Occipital lobe (tissue), 2 donors: Measurements from ENCODE around the gene PKLR. TPM values are rescaled to one million over a fixed set of nuclear protein-coding genes. Genes with fewer than 3 reads are reported as not detected.
"Not testable (repeated sequence)": the region's sequence is repeated elsewhere in the genome, so short reads cannot be mapped to it uniquely, and the experiment has no call there.

Experiments used
- DNase-seq: peaks from one replicate; lab custom pipeline; 2025; lab: John Stamatoyannopoulos, UW
- total RNA-seq: library from RNA; depleted of rRNA; stranded (reverse); fragments of >200 nt; gene quantifications from one replicate; pipeline ENCODE4 v1.2.3, GENCODE V29; 2014

Gene PKLR
- total RNA-seq, 1 donor from 2014 or later, result not detected

DNA sequence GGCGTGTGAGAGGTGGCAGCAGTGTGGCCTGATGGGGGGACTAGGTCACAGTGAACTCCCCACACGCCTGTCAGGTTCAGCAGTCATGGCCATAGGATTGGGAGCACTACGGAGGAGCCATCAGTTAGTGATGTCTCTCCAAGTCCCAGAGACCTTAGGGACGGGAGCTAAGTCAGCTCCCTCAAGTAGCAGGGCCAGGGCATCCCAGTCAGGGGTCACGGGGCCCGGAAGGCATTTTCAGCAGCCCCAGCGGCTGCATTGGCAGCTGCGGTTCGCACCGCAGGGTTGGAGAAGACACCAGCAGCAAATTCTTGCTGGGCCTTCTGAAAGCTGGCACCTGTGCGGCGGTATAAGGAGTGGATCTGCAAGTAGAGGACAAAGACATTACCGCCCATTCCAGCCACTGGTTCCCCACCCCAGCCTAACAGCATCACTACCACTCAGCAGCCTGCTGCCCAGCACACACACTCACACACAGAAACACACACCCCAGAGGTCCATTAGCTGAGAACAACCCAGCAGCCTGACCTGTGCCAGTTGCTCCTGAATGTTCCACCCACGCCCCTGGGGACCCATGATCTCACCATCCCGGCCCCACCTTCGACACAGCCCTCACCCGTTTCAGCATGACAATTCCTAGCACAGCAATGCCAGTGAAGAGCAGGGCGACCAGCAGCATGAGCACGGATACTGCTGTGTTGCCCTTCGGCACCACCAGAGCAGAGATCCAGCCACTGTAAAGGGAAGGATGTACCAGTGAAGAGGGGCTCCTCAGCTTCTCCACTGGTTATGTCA, 45.0 kb downstream of the PKLR start:
- DNase-seq, result no peak

DNA sequence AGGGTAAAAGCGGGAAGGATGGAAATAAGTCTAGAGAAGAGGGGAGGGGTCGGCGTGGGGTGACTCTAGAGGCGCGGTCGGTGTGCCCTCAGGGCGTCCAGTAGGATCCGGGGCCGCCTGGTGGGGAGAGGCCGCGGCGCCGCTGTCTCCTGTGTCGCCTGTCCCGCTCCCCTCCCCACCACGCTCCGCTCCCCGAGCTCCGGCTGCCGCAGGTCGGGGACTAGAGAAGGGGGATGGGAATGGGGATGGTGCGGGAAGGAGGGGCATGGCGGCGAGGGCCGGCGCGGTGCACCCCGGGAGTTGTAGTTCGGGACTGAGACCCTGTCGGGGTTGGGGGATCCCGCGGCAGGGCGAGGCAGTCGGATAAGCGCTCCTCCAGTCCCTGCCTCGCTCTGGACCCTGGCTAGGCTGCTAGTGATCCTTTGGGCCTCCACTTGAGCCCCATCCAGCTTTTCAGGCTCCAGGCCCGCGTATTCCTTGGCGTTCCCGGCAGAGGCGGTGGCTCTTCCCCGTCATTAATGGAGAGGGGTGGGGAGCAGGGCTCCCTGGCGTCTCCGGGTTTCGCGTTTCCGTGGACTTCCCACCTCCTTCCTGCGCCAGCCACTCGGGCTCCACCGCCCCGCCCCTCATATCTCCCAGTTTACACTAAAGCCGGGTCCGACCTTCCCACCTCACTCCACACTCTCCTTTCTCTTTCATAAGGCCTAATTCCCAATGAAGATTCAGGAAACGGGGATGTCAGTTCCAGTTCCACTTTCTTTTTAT, 45.8 kb downstream of the PKLR start, which contains the start of gene ENTREP3:
Gene ENTREP3, minus strand, starts transcription at position 241 of the 765 bp plus-strand sequence. CDS start 606 bp downstream, outside the sequence.
- DNase-seq, result peak; percentile 82

DNA sequence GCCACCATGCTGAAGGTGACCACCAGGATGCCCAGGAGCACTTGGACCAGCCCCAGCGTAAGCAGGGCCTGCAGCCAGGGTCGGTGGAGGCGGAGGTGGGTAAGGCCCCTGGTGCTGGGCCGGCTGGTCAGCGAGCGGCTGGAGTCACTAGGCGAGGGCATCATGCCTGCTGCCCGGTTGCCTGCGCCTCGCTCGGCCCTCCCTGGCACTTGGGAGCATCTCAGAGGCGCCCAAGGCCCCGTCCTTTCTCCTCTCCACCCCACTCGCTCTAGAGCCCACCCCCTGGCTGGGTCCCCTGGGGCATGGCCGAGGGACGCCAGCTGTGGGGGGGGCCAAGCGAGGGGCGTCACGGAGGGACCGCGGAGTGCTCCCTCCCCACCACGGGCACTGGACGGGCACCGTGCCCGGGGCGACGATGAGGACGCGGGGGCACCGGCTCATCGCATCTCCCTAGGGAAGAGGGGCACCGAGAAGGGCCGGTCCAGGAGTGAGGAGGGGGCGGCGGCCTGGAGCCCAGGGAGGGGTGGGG, 46.5 kb downstream of the PKLR start:
- no peak for DNase-seq

DNA sequence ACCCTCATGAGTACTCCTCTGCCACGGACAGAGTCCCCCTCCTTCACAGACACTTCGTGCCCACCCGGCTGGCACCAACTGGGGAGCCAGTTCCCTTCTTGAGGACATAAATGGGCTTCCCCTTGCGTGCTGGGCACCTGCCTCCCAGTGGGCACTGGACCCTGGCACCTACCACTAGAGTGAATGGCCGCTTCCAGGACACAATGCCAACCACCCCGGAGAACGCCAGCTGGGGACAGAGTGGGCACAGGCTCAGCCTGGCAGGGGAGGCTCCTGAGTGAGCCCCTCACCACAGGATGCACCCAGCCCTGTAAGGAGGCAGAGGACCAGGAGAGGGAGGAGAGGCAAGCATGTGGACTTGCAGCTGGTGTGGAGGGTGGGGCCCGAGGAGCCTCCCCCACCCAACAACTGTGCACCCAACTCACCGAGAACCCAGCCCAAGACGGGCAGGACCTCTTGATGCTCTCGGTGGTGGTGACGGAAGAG, 47.0 kb downstream of the PKLR start:
- no peak for DNase-seq

DNA sequence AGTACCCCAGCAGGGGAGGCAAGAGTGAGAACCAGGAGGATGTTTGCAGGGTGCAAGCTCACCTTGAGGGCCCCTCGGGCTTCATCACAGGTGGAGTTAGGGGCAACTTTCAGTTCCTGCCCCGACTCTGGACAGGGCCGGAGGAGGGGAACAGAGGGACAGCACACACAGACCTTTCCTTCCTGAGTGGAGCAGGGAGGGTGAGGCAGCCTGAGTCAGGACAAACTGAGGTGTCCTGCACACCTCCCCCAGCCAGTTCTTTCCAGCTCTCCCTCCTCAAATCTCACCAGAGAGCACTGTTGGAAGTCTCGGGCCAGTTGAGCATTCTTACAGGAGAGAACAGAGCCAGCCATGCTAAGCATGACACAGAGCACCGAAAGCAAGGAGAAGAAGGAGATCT, 47.4 kb downstream of the PKLR start:
- no peak for DNase-seq

DNA sequence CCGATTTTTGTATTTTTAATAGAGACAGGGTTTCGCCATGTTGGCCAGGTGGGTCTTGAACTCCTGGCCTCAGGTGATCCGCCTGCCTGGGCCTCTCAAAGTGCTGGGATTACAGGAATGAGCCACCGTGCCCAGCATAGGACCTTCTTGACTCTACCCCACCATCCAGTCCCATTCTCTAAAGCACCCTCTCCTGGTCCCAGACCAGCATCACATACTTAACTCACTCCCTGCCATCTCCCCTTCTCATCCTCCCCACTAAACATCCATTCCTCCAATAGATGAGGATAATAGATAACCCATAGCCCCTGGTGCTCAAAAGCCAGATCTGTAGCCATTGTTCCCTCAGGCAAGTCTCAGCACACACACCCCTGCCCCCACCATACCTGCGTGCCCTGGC, 48.0 kb downstream of the PKLR start:
- DNase-seq, result no peak

DNA sequence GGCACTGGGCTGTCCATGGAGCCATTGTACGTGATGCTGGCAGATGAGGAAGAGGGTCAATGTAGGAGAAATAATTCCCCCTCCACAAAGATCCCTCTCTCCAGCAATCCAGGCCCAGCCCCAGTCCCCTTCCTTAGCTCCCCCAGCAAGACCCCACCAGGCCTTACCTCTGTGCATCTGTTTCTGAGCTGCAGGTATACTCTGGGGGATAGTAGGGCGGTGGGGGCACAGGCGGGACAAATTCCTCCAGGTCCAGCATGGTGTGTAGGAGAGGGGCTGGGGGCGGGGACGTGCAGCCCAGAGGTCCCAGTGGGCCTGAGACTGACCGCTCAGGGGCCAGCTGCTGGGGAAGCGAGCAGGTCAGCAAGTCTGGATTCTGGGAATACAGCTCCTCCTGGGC, 49.7 kb downstream of the PKLR start:
- no peak for DNase-seq

DNA sequence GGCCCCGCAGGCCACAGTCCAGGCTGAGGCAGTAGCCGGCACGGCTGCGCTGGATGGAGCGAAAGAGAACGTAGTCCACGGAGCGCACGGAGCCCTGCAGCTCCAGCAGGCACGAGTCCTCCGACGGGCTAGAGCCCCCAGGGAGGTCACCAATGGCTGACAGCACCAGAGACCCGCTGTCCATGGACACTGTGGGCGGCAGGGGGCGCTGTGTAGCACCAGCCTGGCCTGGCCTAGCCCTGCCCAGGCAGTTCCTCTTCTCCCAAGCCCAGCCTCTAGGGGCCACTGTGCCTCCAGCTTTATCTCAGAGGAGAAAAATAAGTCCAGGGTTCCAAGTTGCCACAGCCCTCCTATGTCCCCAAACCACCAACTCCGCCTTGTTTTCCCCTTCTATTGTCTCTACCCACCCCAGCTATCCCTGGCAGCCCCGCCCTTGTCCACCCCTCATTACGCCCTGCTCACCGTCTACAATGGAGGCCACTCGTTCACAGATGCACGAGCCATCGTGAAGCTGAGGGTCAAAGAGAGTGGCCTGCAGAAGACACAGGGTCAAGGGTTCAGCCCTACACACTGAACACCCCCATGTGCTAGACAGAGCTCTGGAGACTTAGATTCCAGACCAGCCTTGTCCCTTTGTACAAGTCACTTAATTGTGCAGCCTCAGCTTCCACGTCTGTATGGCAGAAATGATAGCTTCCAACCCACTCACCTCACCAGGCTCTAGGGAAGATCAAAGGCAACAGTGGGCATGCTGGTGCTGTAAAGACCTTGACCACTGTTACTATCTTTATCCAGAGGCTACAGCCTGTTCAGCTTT, 50.4 kb downstream of the PKLR start:
- DNase-seq, result peak; percentile 86

DNA sequence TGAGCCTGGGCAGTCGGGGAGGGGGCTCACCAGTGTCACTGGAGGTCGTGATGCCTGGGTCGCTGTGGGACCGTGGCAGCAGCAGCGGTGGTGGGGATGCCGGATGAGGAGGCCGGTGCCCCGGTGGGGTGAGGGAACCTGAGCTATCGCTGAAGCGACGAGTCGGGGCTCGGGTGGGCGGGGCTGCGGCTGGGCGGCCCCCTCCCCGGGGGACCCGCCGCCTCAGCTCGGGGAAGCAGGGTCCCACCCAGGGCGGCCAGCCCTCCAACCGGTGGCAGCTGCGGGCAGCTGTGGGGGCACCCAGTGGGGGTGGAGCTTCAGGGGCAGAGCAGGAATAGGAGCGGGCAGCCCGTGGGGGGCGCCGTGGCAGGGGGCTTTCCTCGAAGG, 51.0 kb downstream of the PKLR start:
- no peak for DNase-seq

DNA sequence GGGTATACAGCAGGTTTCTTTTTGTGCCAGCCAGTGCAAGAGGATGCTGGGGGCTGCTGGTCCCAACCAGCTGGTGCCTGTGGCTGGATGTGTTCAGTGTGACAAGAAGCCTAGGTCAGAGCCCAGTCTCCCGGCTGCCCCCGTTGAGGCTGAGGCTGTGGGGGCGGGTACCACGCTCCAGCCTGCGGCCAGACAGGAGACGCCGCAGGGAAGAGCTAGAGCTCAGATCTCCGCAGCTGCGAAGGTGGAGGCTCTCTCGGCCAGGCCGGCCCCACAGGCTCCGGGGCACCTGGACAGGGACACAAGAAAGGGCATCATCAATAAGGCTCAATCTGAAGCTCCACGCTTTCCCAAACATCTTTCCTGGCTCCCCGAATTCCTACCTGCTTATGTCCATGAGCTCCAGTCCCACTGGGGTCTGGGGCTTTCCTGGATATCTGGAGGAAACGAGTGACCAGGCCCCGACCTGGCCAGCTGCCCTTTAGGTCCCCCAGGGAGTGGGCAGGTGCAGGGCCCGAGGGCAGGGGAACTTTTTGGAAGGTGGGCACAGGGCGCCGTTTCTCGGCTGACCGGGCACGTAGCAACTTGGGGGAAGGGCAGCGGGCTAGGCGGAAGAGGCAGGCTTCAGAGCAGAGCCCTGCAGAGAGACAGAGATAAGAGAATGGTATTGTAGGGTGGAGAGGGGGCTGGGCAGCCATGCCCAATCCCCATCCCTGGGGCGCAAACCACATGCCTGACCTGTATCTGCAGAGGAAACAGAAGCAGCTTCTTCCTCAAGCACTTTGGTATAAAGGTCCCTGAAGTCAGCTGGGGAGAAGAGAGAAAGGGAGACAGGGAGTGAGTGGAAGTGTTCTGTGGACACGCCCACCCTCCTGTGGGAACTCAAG, 53.3 kb downstream of the PKLR start:
- no peak for DNase-seq

DNA sequence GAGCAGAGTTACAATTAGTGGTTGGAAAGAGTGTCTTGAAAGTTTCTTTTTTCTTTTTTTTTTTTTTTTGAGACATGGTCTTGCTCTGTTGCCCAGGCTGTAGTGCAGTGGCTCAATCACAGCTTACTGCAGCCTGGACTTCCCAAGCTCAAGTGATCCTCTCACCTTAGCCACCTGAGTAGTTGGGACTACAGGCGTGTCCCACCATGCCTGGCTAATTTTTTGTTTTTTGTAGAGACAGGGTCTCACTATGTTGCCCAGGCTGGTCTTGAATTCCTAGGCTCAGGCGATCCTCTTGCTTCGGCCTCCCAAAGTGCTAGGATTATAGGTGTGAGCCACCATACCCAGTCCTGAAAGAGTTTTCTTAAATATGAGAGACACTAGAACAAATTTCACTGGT, 54.4 kb downstream of the PKLR start:
- DNase-seq, result not testable (repeated sequence)

DNA sequence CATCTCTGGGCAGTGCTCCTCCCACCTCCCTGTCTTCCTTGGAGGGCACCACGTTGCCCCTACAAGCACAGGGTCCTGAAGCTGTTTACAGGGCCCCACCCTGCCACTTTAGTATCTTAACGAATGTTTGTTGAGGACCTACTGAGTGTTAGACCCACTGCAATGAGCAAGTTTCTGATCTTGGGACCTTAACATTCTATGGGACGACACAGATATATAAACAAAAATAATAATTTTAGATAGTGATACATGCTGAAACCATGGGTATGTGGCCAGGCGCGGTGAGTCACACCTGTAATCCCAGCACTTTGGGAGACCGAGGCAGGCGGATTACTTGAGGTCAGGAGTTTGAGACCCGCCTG, 56.1 kb downstream of the PKLR start:
- no peak for DNase-seq

DNA sequence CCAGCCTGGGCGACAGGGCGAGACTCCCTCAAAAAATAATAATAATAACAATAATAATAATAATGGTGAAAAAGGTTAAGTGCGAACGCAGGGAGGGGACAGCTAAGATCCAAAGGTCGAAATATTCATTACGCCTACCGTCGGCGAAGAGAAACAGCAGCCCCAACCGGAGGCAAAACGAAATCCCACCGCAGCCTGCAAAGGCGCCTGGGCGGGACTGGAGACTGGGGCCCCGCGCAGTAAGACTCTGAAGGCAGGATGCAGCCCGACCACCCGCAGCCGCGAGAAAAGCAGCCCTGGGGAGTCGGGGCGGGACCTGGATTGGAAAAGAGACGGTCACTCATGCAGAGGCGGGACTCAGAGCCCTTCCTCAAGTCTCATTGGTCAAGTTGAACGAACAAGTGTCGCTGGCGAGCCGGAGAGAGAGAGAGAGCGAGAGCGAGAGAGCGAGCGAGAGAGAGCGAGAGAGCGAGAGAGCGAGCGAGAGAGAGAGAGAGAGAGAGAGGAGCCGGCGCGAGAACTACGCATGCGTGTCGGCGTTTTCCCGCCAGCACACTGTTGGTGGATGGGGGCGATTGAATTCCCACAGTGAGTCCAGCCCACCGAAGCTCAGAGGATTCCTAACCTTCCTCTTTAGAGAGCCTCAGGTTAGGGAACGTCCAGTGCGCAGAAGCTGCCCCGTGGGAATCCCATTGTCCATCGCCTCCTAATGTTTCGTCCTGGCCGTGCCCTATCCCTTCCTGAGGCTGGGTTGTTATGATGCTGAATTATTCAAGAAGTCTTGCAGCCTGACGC, 56.7 kb downstream of the PKLR start:
- DNase-seq, result peak; percentile 98

DNA sequence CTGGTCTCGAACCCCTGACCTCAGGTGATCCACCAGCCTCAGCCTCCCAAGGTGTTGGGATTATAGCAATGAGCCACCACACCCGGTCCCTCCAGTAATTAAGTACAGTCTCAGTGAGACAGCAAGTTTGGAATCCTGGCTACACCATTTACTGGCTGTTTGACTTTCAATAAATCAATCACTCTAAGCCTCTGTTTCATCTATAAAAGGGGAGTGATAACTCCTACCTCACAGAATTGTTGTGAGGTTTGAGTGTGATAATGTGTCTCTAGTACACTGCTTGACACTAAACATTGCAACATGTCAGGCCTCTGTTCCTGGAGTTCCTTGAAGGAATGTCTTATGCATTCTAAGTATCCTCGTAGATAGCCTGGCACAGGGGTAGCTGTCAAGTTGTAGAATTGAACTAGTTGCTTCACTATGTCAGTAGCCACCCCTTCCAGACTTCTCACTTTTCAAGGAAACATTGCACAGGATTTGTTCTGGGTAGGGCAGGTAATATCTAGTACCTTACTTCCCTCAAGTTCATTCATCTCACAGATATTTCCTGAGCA, 58.4 kb downstream of the PKLR start:
- DNase-seq, result no peak

DNA sequence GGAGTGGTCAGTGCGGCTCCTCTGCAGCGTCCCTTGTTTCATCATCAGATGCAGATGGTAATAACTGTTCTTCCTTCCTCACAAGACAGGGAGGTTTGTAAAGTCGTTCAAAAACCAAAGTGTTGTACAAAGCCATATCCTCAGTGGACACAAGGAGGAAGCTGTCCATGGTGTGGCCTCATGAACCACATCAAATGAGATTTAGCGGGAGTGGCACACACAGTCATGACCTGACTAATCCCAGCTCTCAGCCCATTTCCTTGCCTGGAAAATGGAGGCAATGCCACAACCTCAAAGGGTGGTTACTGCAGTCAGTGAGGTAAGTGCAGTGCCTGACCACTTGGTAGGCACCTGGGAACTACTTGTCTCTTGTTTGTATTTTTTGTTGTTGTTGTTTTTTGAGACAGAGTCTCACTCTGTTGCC, 59.4 kb downstream of the PKLR start:
- DNase-seq, result no peak

DNA sequence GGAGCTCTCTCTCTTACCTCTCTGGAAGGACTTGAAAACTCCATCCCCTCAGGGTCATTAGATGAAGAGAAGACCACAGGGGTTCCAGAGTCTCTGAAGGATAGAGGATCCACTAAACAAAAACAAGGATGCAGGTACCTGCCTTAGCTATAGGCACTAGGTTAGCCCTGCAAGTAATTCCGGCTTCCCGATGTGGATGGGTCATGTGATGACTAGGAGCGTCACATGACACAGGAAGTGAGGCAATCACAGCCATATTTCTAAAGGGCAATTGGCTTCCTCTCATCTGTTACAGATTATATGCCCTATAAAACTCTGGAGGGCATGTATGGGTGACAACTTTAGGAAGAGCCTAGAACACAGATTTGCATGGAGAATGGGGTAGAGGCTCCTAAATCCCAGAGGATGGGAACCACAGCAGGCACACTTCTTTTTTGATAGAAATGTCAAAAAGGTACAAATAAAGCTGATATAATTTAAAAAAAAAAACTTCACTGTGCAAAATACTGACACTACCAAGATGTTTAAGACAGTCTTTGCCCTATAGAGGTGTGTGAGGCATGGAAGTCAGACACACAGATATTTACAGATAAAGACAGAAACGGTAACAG, 60.1 kb downstream of the PKLR start:
- peak; percentile 68 for DNase-seq
